ENCODE data around the gene RANBP3.

Gene RANBP3

DNA sequence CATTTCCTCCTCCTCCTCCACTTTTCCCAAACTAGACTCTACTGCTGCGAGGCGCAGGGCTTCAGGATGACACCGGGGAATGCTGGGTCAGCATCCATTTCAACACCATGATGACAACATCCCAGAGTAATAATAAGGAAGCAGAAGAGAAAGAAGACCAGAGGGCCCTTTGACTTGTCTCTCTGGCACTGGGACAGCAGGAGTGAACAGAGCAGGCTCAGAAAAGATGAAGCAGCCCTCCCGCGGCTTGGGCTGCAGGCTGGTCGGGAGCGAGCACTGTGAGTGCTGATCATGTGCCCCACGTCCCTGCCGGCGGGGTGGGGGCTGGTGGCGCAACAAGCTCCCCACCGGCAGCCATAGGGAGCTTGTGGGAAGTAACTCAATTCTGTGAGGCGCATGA lies 30.5 kb downstream of the RANBP3 start:
- DNase-seq, result no peak

DNA sequence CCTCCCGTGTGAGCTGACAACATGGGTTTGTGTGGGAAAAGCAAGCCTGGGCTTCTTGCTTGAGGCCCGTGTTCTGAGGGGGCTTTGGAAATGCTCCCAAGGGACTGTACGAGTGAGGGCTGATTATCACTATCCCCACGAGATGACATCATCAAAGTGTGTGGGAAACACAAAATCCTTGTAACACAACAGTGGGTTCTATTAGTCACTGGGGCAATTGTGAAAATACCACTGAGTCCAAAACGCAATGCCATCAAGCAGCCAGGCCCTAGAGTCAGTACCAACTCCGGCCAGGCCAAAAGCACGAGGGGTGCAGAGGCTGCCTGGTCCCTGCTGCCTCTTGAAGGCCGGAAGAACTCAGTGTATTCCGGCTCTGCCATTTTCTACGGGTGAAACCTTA lies 34.3 kb downstream of the RANBP3 start:
- no peak for DNase-seq

DNA sequence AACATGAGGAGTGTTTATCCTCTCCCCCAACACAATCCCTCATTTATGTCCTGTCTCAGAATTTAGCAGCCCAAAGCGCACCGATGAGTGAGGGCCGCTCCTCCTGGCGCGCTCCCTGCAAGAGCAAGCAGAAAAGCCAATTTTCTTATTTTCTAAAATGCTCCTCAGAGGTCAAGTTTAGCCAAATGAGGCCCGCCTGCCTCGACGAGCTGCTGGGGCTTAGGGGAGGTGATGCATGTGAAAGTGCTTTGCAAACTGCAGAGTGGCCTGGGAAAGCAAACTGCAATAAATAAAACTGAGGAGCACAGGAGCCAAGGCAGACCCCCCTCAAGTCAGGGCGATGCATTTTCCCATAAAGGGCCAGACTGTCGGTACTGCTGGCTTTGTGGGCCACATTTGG lies 34.9 kb downstream of the RANBP3 start:
- no peak for DNase-seq

DNA sequence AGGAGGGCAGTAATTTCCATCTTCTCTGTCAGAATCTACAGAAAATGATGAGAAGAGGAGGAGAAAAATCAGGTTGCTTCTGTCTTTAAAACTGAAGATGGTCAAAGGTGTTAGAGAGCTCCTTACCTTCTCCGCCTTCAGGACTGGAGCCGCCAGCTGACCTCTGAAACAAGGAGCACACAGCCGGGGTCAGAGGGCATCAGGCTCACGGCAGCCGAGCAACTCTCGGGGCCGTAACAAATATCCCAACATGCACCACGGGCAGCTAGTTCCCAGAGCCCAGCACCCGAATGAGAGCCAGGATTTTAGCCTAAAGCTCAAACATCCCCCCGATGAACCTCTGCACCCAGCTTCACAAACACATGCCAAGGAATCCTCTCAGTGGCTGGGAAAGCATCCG lies 36.3 kb downstream of the RANBP3 start:
- no peak for DNase-seq

DNA sequence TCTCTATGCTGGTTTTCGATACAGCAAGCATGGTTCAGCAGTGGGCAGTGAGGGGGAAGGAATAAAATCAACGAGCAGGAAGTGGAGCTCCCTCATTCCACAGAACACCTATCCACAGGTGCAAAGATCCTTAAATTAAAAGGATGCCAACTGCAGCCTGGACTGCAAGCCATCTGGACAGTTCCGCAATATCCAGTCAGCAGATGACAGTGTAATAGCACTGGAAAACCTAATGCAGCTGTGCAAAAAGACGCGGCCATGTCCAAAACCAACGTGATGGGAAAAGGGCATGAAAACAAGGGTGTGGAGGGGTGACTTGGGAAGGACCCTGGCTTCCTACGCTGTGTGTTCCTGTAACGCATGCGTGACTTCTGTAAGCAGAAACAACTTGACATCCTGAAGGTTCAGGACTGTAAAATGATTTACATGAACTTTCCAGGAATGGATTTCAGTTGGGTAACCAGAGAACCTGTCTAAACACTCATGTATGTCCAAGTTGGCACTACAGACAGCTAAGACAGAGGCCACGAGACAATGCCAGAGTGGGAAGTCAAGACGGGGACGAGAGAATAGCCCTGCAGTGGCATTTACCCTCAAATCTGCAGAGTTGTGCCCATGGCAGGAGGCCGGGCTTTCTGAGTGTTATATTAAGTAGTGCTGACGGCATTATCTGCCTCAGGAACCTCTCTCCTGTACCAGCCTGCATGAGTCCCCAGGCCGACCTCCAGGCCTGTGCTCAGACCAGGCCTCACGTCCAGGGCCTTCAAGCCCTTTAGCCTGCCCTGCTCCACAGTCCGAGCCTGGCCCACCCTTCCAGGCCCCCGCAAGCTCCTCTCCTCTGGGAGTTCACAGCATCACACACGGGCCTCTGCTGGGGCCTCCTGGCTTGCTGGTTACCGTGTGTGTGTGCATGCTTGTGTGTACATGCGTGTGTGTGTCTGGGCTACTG lies 37.4 kb downstream of the RANBP3 start:
- DNase-seq, result no peak

DNA sequence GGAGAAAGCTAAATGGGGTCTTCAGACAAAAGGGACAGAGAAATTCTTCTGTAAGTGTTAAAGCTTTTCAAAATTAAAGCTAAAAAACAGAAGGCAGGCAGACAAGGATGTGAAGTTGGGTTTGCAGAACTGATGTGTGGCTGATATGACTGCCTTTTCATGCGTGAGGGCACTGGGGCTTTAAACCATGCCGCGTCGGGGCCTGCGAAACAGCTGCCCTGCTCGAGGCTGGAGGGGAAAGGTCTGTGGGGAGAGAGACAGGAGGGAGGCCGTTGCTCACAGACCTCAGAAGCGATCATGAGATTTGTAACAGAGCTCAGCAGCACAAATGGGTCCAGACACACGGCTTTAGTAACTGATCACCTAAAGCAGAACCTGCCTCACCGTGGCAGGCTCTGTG lies 40.4 kb downstream of the RANBP3 start:
- DNase-seq, result no peak

DNA sequence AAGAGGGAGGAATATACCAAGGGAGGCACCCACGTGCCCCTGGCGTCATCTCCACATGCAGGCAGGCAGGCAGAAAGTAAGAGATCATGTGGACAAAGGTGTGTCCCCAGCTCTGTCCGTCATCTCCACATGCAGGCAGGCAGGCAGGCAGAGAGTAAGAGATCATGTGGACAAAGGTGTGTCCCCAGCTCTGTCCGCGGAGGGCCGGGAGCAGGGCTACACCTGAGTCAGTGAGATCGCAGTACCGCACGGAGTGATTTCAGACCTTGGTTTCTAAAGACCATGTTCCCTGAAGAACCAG lies 41.7 kb downstream of the RANBP3 start:
- DNase-seq, result no peak

DNA sequence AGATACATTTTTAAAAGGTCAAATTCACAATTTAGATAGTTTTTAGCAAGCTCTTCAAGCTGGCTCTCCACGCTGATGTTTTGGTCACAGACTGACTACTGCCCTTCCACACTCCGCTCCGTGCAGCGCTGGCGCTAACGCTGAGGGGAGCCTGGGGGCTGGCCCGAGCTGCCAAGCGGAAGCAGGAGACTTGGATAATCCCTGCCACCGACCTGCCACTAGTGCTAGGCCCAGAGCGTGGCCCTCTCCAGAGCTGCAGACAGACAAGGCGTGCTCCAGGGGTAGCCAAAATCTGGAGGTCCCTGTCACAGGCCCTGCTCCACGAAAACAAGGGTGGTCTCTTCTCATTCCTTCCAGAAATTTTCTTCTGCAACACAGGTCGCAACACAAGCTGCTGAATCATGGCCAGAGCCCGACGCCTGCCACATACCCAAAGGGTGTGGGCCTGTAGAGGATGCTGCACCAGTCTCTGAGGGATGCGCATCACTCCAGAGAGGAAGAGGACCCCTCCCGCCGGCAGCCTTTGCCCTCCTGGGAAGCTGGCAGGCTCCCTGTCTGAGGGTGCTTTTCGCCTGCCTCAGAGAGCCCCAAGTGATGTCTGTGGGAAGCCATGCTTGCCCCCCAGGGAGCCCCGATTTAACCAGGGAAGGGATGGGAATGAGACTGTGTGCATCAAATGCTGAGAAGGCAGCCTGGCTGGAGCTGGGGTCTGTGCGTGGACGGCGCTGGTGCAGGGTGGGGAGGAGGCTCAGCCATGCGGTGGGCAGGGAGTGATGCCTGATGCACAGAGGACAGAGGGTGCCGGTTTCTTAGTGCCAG lies 42.3 kb downstream of the RANBP3 start:
- no peak for DNase-seq

DNA sequence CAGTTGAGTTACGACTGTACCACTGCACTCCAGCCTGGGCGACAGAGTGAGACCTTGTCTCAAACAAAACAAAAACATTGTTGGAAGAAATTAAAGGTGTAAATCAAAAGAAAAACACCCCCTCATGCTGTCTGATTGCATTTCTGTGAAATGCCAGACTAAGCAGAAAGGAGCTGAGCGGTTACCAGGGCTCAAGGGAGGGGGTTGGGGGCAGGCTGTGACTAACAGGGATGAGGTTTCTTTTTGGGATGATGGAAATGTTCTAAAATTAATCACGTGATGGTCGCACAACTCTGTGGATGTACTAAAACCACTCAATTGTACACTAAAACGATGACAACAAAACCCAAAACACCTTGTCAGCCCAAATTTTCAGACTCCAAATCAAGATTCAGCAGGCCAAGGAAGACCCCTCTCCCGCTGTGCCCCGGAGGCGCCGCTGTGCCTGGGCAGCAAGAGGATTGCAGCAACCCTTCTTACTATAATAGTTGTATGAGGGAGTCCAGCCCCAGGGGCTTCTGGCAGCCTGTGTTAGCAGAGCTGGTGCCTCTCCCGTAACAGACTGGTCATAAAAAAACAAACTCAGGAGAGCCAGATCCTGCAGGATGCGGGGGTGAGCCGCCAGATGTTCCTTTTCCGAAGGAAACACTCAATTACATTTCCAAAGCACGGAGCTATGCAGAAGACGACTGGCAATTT lies 43.0 kb downstream of the RANBP3 start:
- no peak for DNase-seq

DNA sequence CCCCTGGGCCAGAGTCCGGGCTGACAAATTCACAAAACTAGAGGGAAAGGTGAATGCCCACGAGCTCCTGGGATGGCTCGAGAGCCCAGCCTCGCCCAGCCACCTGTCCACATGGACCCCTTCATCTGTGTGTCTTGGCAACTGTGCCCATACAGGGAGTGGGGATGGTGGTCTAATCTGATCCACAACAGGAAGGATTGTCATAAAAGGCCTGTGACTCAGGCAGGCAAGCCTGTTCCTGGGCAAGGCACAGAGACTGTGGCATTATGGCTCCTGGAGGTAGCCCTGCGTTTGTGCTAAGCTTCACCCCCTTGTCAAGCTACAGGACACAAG lies 43.9 kb downstream of the RANBP3 start:
- no peak for DNase-seq

DNA sequence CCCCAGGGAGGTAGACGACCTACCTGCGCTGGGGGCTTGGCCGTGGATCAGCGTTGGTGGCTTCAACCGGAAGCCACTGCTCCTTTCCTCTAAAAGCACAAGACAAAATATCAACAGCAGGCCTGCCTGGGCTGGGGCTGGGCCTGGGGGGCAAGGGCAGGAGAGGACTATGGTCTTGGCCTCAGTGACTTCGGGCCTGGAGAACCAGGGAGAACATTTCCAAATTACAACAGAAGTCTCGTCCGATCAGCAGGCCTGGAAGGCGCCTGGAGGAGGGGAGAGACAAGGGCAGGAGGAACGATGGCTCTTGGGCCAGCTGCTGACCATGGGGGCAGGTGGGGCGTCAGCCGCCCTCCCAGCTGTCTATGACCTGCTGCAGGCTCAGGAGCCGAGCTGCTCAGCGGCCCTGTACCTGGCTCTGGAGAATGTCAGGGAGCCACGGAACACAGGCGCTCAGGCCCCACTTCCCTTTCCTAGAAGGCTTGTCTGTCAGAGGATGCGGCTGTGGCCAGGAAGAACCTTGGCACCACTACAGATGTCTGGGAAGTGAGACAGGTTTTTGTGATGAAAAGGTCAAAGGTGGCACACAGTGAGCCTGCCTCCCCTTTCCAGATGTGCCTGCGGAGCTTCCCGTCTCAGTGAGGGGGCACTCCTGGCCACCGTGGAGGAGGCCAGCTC lies 44.4 kb downstream of the RANBP3 start:
- DNase-seq, result no peak

DNA sequence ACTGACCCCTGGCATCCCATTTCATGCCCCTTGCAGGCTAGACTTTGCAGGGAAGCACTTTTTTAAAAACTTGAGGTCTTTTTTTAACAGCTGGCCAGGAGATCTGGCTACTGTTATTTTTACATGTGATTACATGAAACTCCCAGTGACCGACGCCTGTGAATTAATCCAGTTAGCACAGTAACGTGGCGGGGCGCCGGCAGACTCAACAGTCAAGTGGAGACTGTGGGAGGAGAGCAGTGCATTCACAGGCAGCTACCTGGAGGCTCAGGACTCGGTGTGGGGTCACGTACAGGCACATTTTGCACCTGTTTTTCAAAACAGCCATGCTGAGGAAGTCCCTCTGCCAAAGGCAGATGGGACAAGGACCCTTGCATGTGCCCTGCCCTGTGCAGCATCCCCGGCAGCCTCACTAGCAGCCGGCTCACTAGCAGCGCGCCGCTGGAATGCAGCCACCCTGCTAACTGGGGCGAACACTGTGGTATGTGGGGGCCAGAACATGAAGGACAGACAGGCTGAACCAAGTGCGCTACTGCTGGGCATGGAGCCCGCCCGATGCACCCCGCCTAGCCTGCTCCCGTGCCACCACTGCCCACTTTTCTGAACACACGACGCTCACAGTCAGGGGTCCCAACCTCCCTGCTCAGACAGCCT lies 45.2 kb downstream of the RANBP3 start:
- no peak for DNase-seq

DNA sequence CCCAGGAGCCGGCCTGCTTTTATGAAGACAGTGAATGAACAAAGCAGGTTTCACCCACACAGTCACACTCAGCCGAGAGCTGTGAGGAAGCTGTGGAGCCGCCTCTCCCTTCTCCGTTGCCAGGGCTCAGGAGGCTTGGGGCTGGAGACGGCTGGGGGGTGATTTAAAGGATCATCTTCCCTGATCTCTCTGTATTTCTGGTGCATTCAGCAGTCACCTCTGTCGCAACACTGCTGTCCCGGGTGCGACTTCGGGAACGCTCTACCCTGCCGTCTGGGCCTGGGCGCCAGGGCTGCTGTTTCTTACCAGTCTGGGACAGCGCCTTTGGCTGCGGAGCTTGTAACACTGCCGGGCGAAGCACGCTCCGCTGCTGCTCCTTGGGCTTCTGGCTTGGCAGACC lies 45.8 kb downstream of the RANBP3 start:
- DNase-seq, result no peak

DNA sequence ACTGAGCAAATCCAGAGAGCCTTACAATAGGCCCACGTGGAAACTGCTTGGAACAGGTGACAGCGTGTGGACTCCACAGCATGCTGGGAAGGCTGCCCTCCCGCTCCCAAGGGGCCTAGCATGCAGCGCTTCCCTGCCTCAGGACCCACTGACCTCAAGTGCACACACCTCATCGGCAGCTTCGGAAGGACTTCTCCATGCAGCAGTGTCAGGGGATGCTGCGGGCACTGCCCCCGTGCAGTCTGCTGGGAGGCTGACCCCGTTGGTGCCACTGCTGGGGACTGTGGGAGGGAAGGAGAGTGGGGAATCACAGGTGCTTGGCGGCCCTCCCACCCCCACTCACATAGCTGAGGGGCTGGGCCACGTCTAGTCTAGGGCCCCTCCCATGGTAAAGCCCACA lies 46.7 kb downstream of the RANBP3 start:
- no peak for DNase-seq

DNA sequence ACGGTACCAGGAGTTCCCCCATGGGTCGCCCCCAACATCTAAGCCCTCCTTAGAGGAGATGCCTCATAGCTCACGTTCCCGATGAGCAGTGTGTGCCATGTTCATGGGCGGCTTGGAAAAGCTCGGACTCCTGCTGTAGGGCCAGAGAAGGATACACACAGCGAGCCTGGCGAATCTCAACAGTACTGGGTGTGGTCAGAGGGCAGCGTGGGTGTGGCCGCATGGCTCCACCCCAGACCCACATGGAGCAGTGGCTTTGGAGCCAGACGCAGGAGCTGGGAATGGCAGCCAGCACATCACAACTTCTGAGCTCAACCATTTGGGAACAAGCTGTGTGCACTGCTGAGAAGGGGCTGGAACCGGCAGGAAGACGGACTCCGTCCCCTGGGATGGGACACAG lies 48.3 kb downstream of the RANBP3 start:
- DNase-seq, result no peak

DNA sequence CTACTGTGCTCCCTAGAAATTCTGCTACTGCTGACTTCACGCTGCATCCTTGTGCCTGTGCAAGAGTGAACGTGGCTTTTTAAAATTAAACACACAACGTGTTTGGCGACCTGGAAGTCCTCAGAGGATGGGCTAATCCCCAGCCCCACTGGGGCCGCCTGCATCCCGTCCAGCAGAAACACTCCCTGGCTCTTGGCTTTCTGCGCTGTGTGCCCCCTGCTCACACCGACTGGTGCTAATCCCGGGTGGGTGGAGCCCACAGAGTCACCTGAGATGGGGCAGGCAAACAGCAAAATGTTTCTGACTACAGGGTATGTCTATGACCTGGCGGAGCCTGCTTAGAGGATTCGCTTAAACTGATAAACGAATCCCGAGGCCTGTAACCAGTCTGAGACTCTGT lies 48.8 kb downstream of the RANBP3 start:
- DNase-seq, result no peak

DNA sequence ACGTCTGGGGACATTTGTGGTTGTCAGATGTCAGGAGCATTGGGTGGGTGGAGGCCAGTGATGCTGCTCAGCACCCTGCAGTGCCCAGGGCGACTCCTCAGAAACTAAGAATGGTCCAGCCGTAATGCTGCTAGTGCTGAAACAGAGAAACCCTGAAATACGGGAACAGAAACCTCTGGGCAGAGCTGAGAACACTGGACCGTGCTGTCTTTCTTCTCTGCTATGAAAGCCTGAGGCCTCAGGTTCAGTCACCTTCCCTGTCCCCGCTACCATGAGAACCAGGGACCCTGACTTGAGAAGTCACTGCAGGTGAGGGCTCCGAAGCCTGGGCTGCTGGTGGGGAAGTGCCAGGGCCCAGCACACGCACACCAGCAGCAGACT lies 50.5 kb downstream of the RANBP3 start:
- DNase-seq, result no peak

DNA sequence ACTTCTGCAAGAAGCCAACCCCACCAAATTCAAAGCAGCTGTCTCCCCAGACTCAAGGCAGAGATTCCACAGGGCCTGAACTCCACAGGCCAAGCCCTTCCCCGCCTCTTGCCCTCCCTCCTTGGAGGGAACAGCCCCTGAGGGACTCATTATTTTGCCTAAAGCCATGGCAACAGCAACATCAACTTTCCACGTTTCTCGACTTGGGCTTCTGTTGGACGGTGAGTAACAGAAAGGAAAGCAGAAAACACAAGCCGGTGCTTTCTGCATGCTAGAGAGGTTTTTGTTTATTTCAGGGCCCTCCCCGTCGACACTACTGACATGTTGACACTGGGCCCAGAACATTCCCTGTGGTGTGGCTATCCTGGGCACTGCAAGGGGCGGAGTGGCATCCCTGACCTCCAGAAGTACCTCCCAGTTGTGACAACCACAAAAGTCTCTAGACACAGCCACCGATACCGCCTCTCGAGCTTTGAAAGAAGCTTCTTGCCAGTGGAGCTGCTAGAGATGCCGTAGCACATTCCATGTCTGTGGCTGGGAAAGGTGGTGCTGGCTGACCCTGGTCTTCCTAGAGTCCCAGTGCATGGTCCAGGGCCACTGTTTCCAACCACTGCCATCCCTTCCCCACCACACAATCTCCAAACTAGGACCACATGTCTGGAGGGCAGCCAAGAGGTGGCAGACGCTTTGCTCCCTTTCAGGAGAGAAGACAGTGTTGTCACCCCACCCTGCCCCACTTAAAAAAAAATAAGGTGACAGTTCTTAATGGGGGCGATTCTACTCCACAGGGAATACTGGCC lies 51.1 kb downstream of the RANBP3 start:
- DNase-seq, result no peak

DNA sequence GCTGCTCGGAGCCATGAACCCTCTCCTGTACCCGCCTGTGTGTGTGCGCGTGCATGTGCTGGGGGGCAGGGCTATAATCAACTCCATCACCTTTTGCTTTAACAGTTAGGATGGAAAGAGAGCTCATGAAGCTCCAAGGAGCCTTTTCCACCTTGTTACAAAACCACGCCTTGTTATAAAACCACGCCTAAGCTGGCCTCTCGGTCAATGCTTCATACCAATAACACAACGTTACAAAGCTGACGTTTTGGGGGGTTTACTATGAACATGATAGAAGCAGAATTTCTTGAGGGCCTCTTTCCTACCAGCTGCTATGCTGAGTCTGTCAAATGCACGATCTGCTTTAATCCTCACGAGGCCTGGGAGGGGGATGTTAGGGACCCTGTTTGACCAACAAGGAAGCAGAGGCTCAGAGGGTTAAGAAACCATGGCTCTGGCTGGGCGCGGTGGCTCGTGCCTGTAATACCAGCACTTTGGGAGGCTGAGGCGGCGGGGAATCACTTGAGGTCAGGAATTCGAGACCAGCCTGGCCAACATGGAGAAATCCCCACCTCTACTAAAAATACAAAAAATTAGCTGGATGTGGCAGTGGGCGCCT lies 52.0 kb downstream of the RANBP3 start:
- no peak for DNase-seq

DNA sequence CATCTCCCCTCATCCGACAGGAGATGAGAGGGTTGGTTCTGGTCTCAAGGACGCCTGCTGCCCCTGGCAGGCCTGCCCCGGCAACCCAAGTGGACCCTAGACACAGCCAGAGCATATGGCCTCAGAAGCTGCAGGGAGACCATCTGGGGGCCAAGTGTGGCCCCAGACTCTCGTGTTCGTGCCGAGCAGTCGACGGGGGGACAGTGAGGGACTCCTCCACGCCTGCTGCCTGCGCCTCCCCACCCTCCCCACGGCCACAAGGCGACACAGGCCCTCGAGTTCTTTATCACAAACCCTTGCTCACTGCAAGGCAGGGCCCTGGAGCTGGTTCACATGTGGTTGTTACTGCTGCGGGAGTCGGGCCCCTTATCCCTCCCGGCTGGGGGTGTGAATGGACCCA lies 54.6 kb downstream of the RANBP3 start:
- no peak for DNase-seq

DNA sequence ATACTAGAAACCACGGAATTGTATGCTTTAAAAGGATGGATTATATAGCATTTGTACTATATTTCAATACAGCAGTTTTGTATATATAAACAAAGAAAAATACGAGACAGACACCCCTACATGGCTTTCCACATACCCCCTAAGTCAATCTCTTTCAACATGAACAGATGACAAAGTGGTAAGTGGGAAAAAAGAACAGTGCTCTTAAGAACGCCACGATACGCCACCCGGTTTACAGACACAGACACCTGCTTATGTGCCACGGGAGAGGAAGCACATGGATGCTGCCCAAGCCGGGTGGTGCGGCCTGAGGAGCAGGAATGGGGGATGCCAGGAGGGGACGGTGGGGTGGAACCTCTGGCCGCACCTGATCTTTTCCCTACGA lies 55.8 kb downstream of the RANBP3 start:
- no peak for DNase-seq
